Suprapubic skin (tissue), 4 donors: ENCODE results near the gene SLC9A2. TPM values are rescaled to one million over a fixed set of nuclear protein-coding genes. Genes with fewer than 3 reads are reported as not detected.

Experiments
- DNase-seq, 2 donors: peaks; one replicate each; pipeline ENCODE4 v3.0.0-alpha.2; 2019; ENCODE audit warnings: low spot score in 2 of 2
- H3K27ac ChIP-seq: fragments of 200-600 bp; sonication (generic); one replicate; pipeline ENCODE4 v1.5.1; 2019
- H3K27me3 ChIP-seq: fragments of 200-600 bp; sonication (generic); one replicate; pipeline ENCODE4 v1.5.1; 2019
- H3K36me3 ChIP-seq: fragments of 200-600 bp; sonication (generic); one replicate; pipeline ENCODE4 v1.5.1; 2019
- H3K4me1 ChIP-seq: fragments of 200-600 bp; sonication (generic); one replicate; pipeline ENCODE4 v1.5.1; 2019
- H3K4me3 ChIP-seq: fragments of 200-600 bp; sonication (generic); one replicate; pipeline ENCODE4 v1.5.1; 2019; ENCODE audit warnings: mild to moderate bottlenecking
- H3K9me3 ChIP-seq: fragments of 200-600 bp; sonication (generic); one replicate; pipeline ENCODE4 v1.5.1; 2019
- CTCF ChIP-seq, 2 donors: fragments of 200-600 bp in 1 of 2; fragments of 450-650 bp in 1 of 2; sonication (generic) in 1 of 2; IDR thresholded peaks; one replicate each; pipeline ENCODE4 v1.5.1; 2016 to 2019; ENCODE audit warnings: antibody characterized with exemption in 2 of 2, mild to moderate bottlenecking in 1 of 2, moderate library complexity in 1 of 2
- EP300 ChIP-seq: sonication (generic); formaldehyde crosslinking; IDR thresholded peaks from one replicate; pipeline ENCODE4 v1.6.1; 2017; ENCODE audit warnings: antibody characterized with exemption
- POLR2A ChIP-seq, 2 donors: fragments of 450-650 bp; IDR thresholded peaks; one replicate each; pipeline ENCODE4 v1.6.1; 2017; ENCODE audit warnings: antibody characterized with exemption in 2 of 2, mild to moderate bottlenecking in 2 of 2, moderate library complexity in 2 of 2
- POLR2AphosphoS5 ChIP-seq, 3 donors: sonication (generic); formaldehyde crosslinking; IDR thresholded peaks; one replicate each; pipeline ENCODE4 v1.6.1; 2017; ENCODE audit warnings: antibody characterized with exemption in 3 of 3
- WGBS: methylation state at CpG from one replicate; pipeline ENCODE4 v1.1.5; 2018; 5-methylcytosine and 5-hydroxymethylcytosine counted together
- total RNA-seq, 4 donors: library from RNA; depleted of rRNA; stranded (reverse); fragments of >200 nt; gene quantifications; one replicate each; pipeline ENCODE4 v1.1.0, GENCODE V29; 2016

SLC9A2 gene
- total RNA-seq, 4 donors from 2014 or later = 1.2 to 3.9 (median 2.8) TPM

GRCh38 chr2:102661846-102662245 is 42.5 kb downstream of the SLC9A2 start:
- no peaks in the 10 kb centered on the region for H3K4me1 ChIP-seq
- no peaks in the 10 kb centered on the region for H3K9me3 ChIP-seq
- no peaks in the 10 kb centered on the region for H3K36me3 ChIP-seq
- no peaks in the 10 kb centered on the region for H3K27me3 ChIP-seq
- no peak for TF ChIP-seq CTCF (IDR thresholded peaks at IDR 0.05)
- no peak for TF ChIP-seq POLR2AphosphoS5 (IDR thresholded peaks at IDR 0.05)
- no peak for TF ChIP-seq EP300
- no peak for TF ChIP-seq POLR2A (IDR thresholded peaks at IDR 0.05)
- H3K4me3 ChIP-seq = no peak overlapping the region
- H3K27ac ChIP-seq = no peak overlapping the region
- DNase-seq = no peak
- 62% methylated on average over 5 of the region's 5 CpGs for WGBS

DNA sequence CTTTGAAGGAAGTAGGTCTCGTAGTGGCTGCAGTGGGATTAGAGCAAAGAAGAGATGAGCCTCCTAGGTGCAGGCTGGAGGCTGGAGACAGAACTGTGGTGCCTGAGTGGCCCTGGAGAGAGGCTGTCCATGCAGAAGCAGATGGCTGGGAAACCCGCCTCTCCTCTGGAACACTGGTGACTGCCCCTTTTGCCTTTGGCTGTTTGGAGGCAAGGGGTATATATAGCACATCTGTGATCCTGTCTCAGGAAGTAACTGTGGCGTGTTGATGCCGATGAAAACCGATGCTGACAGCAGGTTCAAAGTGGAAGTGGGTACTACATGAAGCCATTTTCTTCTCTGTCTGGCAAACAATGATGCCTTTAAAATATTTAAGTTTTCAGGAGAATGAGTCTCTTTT is 43.5 kb downstream of the SLC9A2 start:
- 70% methylated on average over 5 of the region's 5 CpGs for WGBS
- H3K9me3 ChIP-seq = no peaks in the 10 kb centered on the region
- no peak overlapping the region for H3K27ac ChIP-seq
- DNase-seq = no peak
- no peak overlapping the region for H3K4me3 ChIP-seq
- no peaks in the 10 kb centered on the region for H3K4me1 ChIP-seq
- no peaks in the 10 kb centered on the region for H3K27me3 ChIP-seq
- no peaks in the 10 kb centered on the region for H3K36me3 ChIP-seq
- TF ChIP-seq POLR2AphosphoS5 (IDR thresholded peaks at IDR 0.05) = no peak
- TF ChIP-seq CTCF (IDR thresholded peaks at IDR 0.05) = no peak
- TF ChIP-seq EP300 = no peak
- no peak for TF ChIP-seq POLR2A (IDR thresholded peaks at IDR 0.05)

DNA sequence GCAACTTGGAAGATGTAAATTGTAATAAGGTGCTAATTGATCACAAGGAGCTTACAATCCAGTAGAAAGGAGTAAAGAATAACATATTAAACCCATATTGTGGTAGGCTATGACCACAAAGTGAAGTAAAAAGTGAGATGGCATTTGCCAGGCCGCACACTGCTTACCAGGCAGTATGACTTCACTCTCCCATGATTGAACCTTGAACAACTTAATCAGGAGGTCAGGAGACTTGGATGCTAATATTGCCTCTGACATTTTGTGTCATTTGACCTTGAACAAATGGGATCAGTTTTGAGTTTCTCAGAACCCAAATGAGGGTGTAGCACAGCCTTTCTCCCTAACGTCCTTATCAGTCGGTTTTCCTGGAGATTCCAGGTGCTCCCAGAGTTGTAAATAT is 44.0 kb downstream of the SLC9A2 start:
- WGBS = 62% methylated on average over 3 of the region's 3 CpGs
- TF ChIP-seq POLR2A (IDR thresholded peaks at IDR 0.05) (no peak), CTCF (IDR thresholded peaks at IDR 0.05) (no peak), POLR2AphosphoS5 (IDR thresholded peaks at IDR 0.05) (no peak), EP300 (no peak)

GRCh38 chr2:102664471-102664909 is 45.1 kb downstream of the SLC9A2 start:
- no peak overlapping the region for H3K4me3 ChIP-seq
- no peaks in the 10 kb centered on the region for H3K4me1 ChIP-seq
- 41% methylated on average over 2 of the region's 2 CpGs for WGBS
- H3K9me3 ChIP-seq = no peaks in the 10 kb centered on the region
- no peak for DNase-seq
- no peak overlapping the region for H3K27ac ChIP-seq
- no peak for TF ChIP-seq EP300
- TF ChIP-seq POLR2AphosphoS5 (IDR thresholded peaks at IDR 0.05) = no peak
- no peak for TF ChIP-seq CTCF (IDR thresholded peaks at IDR 0.05)
- no peak for TF ChIP-seq POLR2A (IDR thresholded peaks at IDR 0.05)
- no peaks in the 10 kb centered on the region for H3K36me3 ChIP-seq
- no peaks in the 10 kb centered on the region for H3K27me3 ChIP-seq

More for the DNA sequence above, 44.0 kb downstream of the SLC9A2 start:
- no peak for DNase-seq
- Histone ChIP-seq H3K4me1 (no peaks in the 10 kb centered on the region), H3K36me3 (no peaks in the 10 kb centered on the region), H3K9me3 (no peaks in the 10 kb centered on the region), H3K4me3 (no peak overlapping the region), H3K27me3 (no peaks in the 10 kb centered on the region), H3K27ac (no peak overlapping the region)

GRCh38 chr2:102667072-102667471 is 47.7 kb downstream of the SLC9A2 start:
- H3K27me3 ChIP-seq = no peaks in the 10 kb centered on the region
- WGBS = 89% methylated on average over 2 of the region's 2 CpGs

More at GRCh38 chr2:102667072-102667471, 47.7 kb downstream of the SLC9A2 start:
- Histone ChIP-seq H3K4me3 (no peak overlapping the region), H3K4me1 (no peaks in the 10 kb centered on the region), H3K9me3 (no peaks in the 10 kb centered on the region), H3K36me3 (no peaks in the 10 kb centered on the region), H3K27ac (no peak overlapping the region)
- no peak for DNase-seq
- TF ChIP-seq CTCF (IDR thresholded peaks at IDR 0.05) = no peak
- no peak for TF ChIP-seq POLR2AphosphoS5 (IDR thresholded peaks at IDR 0.05)
- no peak for TF ChIP-seq EP300
- no peak for TF ChIP-seq POLR2A (IDR thresholded peaks at IDR 0.05)
